Measurements from ENCODE around the gene IRF2BP2. TPM values are rescaled to one million over a fixed set of nuclear protein-coding genes. Genes with fewer than 3 reads are reported as not detected.

Gene IRF2BP2
- 100 to 1,000 TPM in 1 of 4 donors, 10 to 100 TPM in 3; 71.4 to 107 (median 93.8) TPM for total RNA-seq

GRCh38 chr1:234610061-234610665 lies at the start of gene IRF2BP2:
TSS of gene IRF2BP2 (minus strand) at chr1:234610178. CDS start at chr1:234609494, 684 bp downstream.
- Histone ChIP-seq H3K4me3 (peak within 1 kb of the TSS; percentile 66 to 84 (median 76)), H3K36me3 (peaks cover 0 to 23% (median 0%) of the 10 kb centered on the region in 3 donors), H3K9me3 (no peaks in the 10 kb centered on the region), H3K4me1 (peaks cover 0 to 57% (median 34%) of the 10 kb centered on the region in 4 donors), H3K27ac (peak within 1 kb of the TSS; percentile 98 to 100 (median 100)), H3K27me3 (no peaks in the 10 kb centered on the region)
- DNase-seq (ENCODE audit: low spot score in 2 of 2) = peak; percentile 61 to 74
- peak in 1 of 5 experiments; percentile 6 for TF ChIP-seq CTCF (IDR thresholded peaks at IDR 0.05)
- peak; percentile 83 to 88 for TF ChIP-seq POLR2A (IDR thresholded peaks at IDR 0.05)
- TF ChIP-seq EP300 (IDR thresholded peaks at IDR 0.05) = peak; percentile 23 to 86
- 0 to 1% methylated on average over 28 to 34 of the region's 62 CpGs for WGBS, 2 donors

GRCh38 chr1:234659538-234659937 lies 49.6 kb upstream of the IRF2BP2 start:
- TF ChIP-seq EP300 (IDR thresholded peaks at IDR 0.05) = no peak
- no peak for TF ChIP-seq POLR2A (IDR thresholded peaks at IDR 0.05)
- TF ChIP-seq CTCF (IDR thresholded peaks at IDR 0.05) = no peak
- H3K4me3 ChIP-seq = no peak overlapping the region
- H3K36me3 ChIP-seq = no peaks in the 10 kb centered on the region
- H3K4me1 ChIP-seq = peaks cover 0 to 24% (median 0%) of the 10 kb centered on the region in 4 donors
- H3K9me3 ChIP-seq = no peaks in the 10 kb centered on the region
- H3K27me3 ChIP-seq = no peaks in the 10 kb centered on the region
- WGBS, 2 donors = 88 to 89% methylated on average over 9 of the region's 9 CpGs
- DNase-seq (ENCODE audit: low spot score in 2 of 2) = no peak
- H3K27ac ChIP-seq = no peak overlapping the region

- no peak overlapping the region for H3K4me3 ChIP-seq
- no peaks in the 10 kb centered on the region for H3K27me3 ChIP-seq
- peak overlapping the region in 1 of 4 donors; percentile 0 for H3K27ac ChIP-seq
- no peak for DNase-seq (ENCODE audit: low spot score in 2 of 2)
- 67 to 69% methylated on average over 3 of the region's 3 CpGs for WGBS, 2 donors
- no peaks in the 10 kb centered on the region for H3K9me3 ChIP-seq
- H3K4me1 ChIP-seq = peaks cover 0 to 24% (median 0%) of the 10 kb centered on the region in 4 donors
- no peaks in the 10 kb centered on the region for H3K36me3 ChIP-seq
- peak in 1 of 2 donors; percentile 18 for TF ChIP-seq EP300 (IDR thresholded peaks at IDR 0.05)
- no peak for TF ChIP-seq CTCF (IDR thresholded peaks at IDR 0.05)
These were observed 48.2 kb upstream of the IRF2BP2 start for GRCh38 chr1:234658138-234658537.

- H3K4me1 ChIP-seq = peaks cover 0 to 24% (median 0%) of the 10 kb centered on the region in 4 donors
- no peaks in the 10 kb centered on the region for H3K9me3 ChIP-seq
- no peak overlapping the region for H3K27ac ChIP-seq
- no peaks in the 10 kb centered on the region for H3K27me3 ChIP-seq
- no peak for TF ChIP-seq EP300 (IDR thresholded peaks at IDR 0.05)
- no peak for TF ChIP-seq POLR2A (IDR thresholded peaks at IDR 0.05)
- TF ChIP-seq CTCF (IDR thresholded peaks at IDR 0.05) = no peak
- 77 to 79% methylated on average over 12 of the region's 12 CpGs for WGBS, 2 donors
- no peak for DNase-seq (ENCODE audit: low spot score in 2 of 2)
- H3K36me3 ChIP-seq = no peaks in the 10 kb centered on the region
- no peak overlapping the region for H3K4me3 ChIP-seq
These were observed 47.1 kb upstream of the IRF2BP2 start for GRCh38 chr1:234656944-234657654.

Measured in tibial nerve (tissue), 4 donors.